Liver (tissue), 9 donors: ENCODE data around the gene SEBOX. TPM values are rescaled to one million over a fixed set of nuclear protein-coding genes. Genes with fewer than 3 reads are reported as not detected.
A peak's percentile ranks its signal among the peaks of the same experiment; 100 is the strongest.

Experiments
- DNase-seq: peaks from one replicate; pipeline ENCODE4 v3.0.0-alpha.2; 2017; ENCODE audit warnings: low spot score
- H3K27ac ChIP-seq, 2 donors: one replicate each; pipeline ENCODE4 v1.7.0; 2013; ENCODE audit warnings: inconsistent platforms in 2 of 2, low read length in 2 of 2, control low read depth in 1 of 2, low read depth in 1 of 2, mild to moderate bottlenecking in 1 of 2
- H3K27me3 ChIP-seq, 4 donors: one replicate each; pipeline versions ENCODE4 v1.6.1 to v1.7.0; 2013; ENCODE audit warnings: low read length in 3 of 4, inconsistent platforms in 1 of 4, mild to moderate bottlenecking in 1 of 4, moderate library complexity in 1 of 4; ENCODE audit not compliant: control insufficient read depth in 4 of 4, insufficient read depth in 4 of 4
- H3K36me3 ChIP-seq, 4 donors: one replicate each; pipeline versions ENCODE4 v1.6.1 to v1.7.0; 2013; ENCODE audit warnings: low read length in 3 of 4, mild to moderate bottlenecking in 3 of 4, low read depth in 1 of 4, moderate library complexity in 1 of 4; ENCODE audit not compliant: control insufficient read depth in 4 of 4, insufficient read depth in 3 of 4
- H3K4me1 ChIP-seq, 4 donors: one replicate each; pipeline versions ENCODE4 v1.6.1 to v1.7.0; 2013; ENCODE audit warnings: low read length in 3 of 4, mild to moderate bottlenecking in 3 of 4, moderate library complexity in 1 of 4; ENCODE audit not compliant: control insufficient read depth in 4 of 4, insufficient read depth in 4 of 4
- H3K4me3 ChIP-seq, 3 donors: one replicate each; pipeline versions ENCODE4 v1.6.1 to v1.7.0; 2013; ENCODE audit warnings: low read length in 3 of 3, control low read depth in 1 of 3, low read depth in 1 of 3, mild to moderate bottlenecking in 1 of 3
- H3K9ac ChIP-seq, 2 donors: one replicate each; pipeline ENCODE4 v1.7.0; 2013; ENCODE audit warnings: low read length in 2 of 2, mild to moderate bottlenecking in 2 of 2, moderate library complexity in 2 of 2, control low read depth in 1 of 2, low read depth in 1 of 2
- H3K9me3 ChIP-seq, 4 donors: one replicate each; pipeline versions ENCODE4 v1.6.1 to v1.7.0; 2013; ENCODE audit warnings: low read length in 3 of 4; ENCODE audit not compliant: control insufficient read depth in 4 of 4
- EGR1 ChIP-seq, 2 donors: IDR thresholded peaks; 2 replicates each; pipeline ENCODE4 v1.6.1; 2016 to 2018; ENCODE audit warnings: antibody characterized with exemption in 2 of 2, low read depth in 2 of 2
- FOXA1 ChIP-seq: IDR thresholded peaks from 2 replicates; pipeline ENCODE4 v1.6.1; 2016; ENCODE audit warnings: antibody characterized with exemption
- FOXA2 ChIP-seq: IDR thresholded peaks from 2 replicates; pipeline ENCODE4 v1.6.1; 2016; ENCODE audit warnings: antibody characterized with exemption
- GABPA ChIP-seq, 2 donors: IDR thresholded peaks in 1 of 2; conservative IDR thresholded peaks in 1 of 2; 2 replicates each; pipeline ENCODE4 v1.6.1; 2016; ENCODE audit warnings: antibody characterized with exemption in 2 of 2, mild to moderate bottlenecking in 1 of 2, moderate library complexity in 1 of 2
- HNF4A ChIP-seq, 2 donors: conservative IDR thresholded peaks; 2 replicates each; pipeline ENCODE4 v1.6.1; 2016; ENCODE audit warnings: antibody characterized with exemption in 2 of 2, mild to moderate bottlenecking in 2 of 2
- HNF4G ChIP-seq: IDR thresholded peaks from 2 replicates; pipeline ENCODE4 v1.6.1; 2016; ENCODE audit warnings: antibody characterized with exemption
- JUND ChIP-seq, 2 donors: IDR thresholded peaks; 2 replicates each; pipeline ENCODE4 v1.6.1; 2016; ENCODE audit warnings: antibody characterized with exemption in 2 of 2
- NR2F2 ChIP-seq: IDR thresholded peaks from 2 replicates; pipeline ENCODE4 v1.6.1; 2016; ENCODE audit warnings: antibody characterized with exemption
- RAD21 ChIP-seq, 2 donors: IDR thresholded peaks; 2 replicates each; pipeline ENCODE4 v1.6.1; 2016; ENCODE audit warnings: antibody characterized with exemption in 2 of 2, mild to moderate bottlenecking in 2 of 2
- RXRA ChIP-seq, 2 donors: IDR thresholded peaks; 2 replicates each; pipeline ENCODE4 v1.6.1; 2017 to 2018; ENCODE audit warnings: antibody characterized with exemption in 2 of 2, mild to moderate bottlenecking in 1 of 2
- SP1 ChIP-seq: IDR thresholded peaks from 2 replicates; pipeline ENCODE4 v1.6.1; 2018; ENCODE audit warnings: antibody characterized with exemption, mild to moderate bottlenecking
- TAF1 ChIP-seq: conservative IDR thresholded peaks from 2 replicates; pipeline ENCODE4 v1.6.1; 2016; ENCODE audit warnings: antibody characterized with exemption, mild to moderate bottlenecking
- YY1 ChIP-seq: IDR thresholded peaks from 2 replicates; pipeline ENCODE4 v1.6.1; 2016; ENCODE audit warnings: antibody characterized with exemption, mild to moderate bottlenecking
- WGBS: extraction: QIAGEN DNeasy Blood & Tissue Kit; methylation state at CpG from one replicate; pipeline ENCODE4 v1.1.7; 2013; 5-methylcytosine and 5-hydroxymethylcytosine counted together
- polyA plus RNA-seq, 2 donors: library from polyadenylated mRNA; stranded (reverse) in 1 of 2; unstranded in 1 of 2; fragments of 200-250 nt in 1 of 2; fragments of >200 nt in 1 of 2; fragmentation: Nextera tagmentation in 1 of 2; extraction: Ambion mirVana in 1 of 2; gene quantifications; one replicate each; pipeline versions ENCODE4 v1.2.1 to v1.2.3, GENCODE V29; 2013 to 2015
- total RNA-seq, 2 donors: library from RNA; depleted of rRNA; stranded (reverse); fragments of >200 nt; gene quantifications; one replicate each; pipeline ENCODE4 v1.2.3, GENCODE V29; 2014
- TF ChIP-seq, protein P1 (sequence below): IDR thresholded peaks from 2 replicates; pipeline ENCODE4 v1.6.1; 2016; ENCODE audit warnings: antibody characterized with exemption
- TF ChIP-seq, protein P2 (sequence below): fragments of 150-350 bp; IDR thresholded peaks from 2 replicates; pipeline ENCODE4 v1.5.1; 2017; ENCODE audit warnings: improper control_type of control experiment, low read depth, low read length; ENCODE audit not compliant: missing input control
- TF ChIP-seq, protein P3 (sequence below): IDR thresholded peaks from 2 replicates; pipeline ENCODE4 v1.6.1; 2016; ENCODE audit warnings: antibody characterized with exemption
- TF ChIP-seq, protein P4 (sequence below): IDR thresholded peaks from 2 replicates; pipeline ENCODE4 v1.6.1; 2016; ENCODE audit warnings: antibody characterized with exemption, mild to moderate bottlenecking
- donor health status: healthy.
- donor health status: healthy.
- donor health status: healthy.
- donor health status: healthy.
- donor health status: healthy.

The SEBOX gene
- total and polyA plus RNA-seq, 4 donors: 0.19 to 0.59 TPM; not detected in 2

DNA sequence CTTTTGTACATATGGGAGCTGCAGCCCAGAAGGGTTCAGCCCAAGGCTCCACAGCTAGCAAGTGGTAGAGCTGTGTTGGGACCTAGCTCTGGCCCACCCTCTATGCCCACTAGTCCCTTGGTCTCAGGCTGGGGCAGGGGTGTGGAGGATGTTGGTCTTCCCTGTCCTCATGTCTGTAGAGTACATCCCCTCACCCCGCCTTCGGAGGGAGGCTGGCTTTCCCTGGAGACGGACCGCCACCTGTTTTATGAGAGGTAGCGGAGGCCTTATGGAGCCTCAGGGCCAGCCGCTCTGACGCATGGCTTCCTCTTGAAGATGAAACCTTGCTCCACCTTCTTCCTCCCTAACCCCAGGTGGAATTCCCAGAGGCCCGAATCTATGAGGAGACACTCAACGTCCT lies 21.0 kb downstream of the SEBOX start:
- Histone ChIP-seq H3K36me3 (peaks cover 15 to 59% (median 42%) of the 10 kb centered on the region in 4 donors), H3K27me3 (no peaks in the 10 kb centered on the region), H3K9ac (no peak overlapping the region), H3K9me3 (no peaks in the 10 kb centered on the region), H3K27ac (peak overlapping the region; percentile 56 to 89), H3K4me3 (no peak overlapping the region), H3K4me1 (peaks cover 23 to 64% (median 52%) of the 10 kb centered on the region in 4 donors)
- WGBS: 95% methylated on average over 9 of the region's 9 CpGs
- no peak for DNase-seq
- TF ChIP-seq EGR1 (IDR thresholded peaks at IDR 0.05; ENCODE audit: low read depth in 2 of 2) (no peak), GABPA (IDR thresholded peaks at IDR 0.05 in 1 of 2, conservative IDR thresholded peaks at IDR 0.05 in 1 of 2) (no peak), NR2F2 (no peak), YY1 (no peak), FOXA2 (no peak), JUND (IDR thresholded peaks at IDR 0.05) (no peak), RXRA (IDR thresholded peaks at IDR 0.05) (no peak), SP1 (no peak), FOXA1 (no peak), TAF1 (no peak), RAD21 (IDR thresholded peaks at IDR 0.05) (no peak), HNF4A (conservative IDR thresholded peaks at IDR 0.05) (no peak)
- TF ChIP-seq, protein P1, sequence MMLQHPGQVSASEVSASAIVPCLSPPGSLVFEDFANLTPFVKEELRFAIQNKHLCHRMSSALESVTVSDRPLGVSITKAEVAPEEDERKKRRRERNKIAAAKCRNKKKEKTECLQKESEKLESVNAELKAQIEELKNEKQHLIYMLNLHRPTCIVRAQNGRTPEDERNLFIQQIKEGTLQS: no peak
- TF ChIP-seq, protein P2, sequence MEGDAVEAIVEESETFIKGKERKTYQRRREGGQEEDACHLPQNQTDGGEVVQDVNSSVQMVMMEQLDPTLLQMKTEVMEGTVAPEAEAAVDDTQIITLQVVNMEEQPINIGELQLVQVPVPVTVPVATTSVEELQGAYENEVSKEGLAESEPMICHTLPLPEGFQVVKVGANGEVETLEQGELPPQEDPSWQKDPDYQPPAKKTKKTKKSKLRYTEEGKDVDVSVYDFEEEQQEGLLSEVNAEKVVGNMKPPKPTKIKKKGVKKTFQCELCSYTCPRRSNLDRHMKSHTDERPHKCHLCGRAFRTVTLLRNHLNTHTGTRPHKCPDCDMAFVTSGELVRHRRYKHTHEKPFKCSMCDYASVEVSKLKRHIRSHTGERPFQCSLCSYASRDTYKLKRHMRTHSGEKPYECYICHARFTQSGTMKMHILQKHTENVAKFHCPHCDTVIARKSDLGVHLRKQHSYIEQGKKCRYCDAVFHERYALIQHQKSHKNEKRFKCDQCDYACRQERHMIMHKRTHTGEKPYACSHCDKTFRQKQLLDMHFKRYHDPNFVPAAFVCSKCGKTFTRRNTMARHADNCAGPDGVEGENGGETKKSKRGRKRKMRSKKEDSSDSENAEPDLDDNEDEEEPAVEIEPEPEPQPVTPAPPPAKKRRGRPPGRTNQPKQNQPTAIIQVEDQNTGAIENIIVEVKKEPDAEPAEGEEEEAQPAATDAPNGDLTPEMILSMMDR: no peak
- TF ChIP-seq, protein P3, sequence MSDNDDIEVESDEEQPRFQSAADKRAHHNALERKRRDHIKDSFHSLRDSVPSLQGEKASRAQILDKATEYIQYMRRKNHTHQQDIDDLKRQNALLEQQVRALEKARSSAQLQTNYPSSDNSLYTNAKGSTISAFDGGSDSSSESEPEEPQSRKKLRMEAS: no peak
- TF ChIP-seq, protein P4, sequence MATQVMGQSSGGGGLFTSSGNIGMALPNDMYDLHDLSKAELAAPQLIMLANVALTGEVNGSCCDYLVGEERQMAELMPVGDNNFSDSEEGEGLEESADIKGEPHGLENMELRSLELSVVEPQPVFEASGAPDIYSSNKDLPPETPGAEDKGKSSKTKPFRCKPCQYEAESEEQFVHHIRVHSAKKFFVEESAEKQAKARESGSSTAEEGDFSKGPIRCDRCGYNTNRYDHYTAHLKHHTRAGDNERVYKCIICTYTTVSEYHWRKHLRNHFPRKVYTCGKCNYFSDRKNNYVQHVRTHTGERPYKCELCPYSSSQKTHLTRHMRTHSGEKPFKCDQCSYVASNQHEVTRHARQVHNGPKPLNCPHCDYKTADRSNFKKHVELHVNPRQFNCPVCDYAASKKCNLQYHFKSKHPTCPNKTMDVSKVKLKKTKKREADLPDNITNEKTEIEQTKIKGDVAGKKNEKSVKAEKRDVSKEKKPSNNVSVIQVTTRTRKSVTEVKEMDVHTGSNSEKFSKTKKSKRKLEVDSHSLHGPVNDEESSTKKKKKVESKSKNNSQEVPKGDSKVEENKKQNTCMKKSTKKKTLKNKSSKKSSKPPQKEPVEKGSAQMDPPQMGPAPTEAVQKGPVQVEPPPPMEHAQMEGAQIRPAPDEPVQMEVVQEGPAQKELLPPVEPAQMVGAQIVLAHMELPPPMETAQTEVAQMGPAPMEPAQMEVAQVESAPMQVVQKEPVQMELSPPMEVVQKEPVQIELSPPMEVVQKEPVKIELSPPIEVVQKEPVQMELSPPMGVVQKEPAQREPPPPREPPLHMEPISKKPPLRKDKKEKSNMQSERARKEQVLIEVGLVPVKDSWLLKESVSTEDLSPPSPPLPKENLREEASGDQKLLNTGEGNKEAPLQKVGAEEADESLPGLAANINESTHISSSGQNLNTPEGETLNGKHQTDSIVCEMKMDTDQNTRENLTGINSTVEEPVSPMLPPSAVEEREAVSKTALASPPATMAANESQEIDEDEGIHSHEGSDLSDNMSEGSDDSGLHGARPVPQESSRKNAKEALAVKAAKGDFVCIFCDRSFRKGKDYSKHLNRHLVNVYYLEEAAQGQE: no peak

DNA sequence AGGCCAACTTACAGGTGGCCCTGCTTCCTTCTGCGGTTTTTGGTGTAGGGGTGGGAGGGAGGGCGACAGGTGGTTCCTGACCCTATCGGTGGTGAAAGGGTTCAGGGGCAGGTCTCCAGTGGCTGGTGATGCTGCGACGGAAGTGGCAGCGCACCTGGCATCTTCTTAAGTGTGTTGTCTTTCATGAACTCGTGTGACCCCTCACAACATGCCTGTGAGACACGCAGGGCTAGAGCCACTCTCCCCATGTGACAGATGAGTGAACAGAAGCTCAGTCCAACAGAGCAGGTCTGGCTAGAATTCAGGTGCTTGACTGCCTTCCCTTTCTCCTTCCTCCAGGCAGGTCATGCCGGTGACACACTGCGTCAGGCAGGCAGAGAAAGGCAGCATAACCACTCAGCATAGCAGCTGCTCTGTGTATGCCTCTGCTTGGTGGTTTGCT lies 21.5 kb downstream of the SEBOX start:
- H3K36me3 ChIP-seq: peaks cover 15 to 54% (median 40%) of the 10 kb centered on the region in 4 donors
- H3K9me3 ChIP-seq: no peaks in the 10 kb centered on the region
- peak overlapping the region; percentile 56 to 89 for H3K27ac ChIP-seq
- no peak overlapping the region for H3K9ac ChIP-seq
- H3K4me1 ChIP-seq: peaks cover 23 to 59% (median 47%) of the 10 kb centered on the region in 4 donors
- 53% methylated on average over 10 of the region's 10 CpGs for WGBS
- H3K4me3 ChIP-seq: no peak overlapping the region
- no peaks in the 10 kb centered on the region for H3K27me3 ChIP-seq
- no peak for TF ChIP-seq EGR1 (IDR thresholded peaks at IDR 0.05; ENCODE audit: low read depth in 2 of 2)
- TF ChIP-seq, protein P3: no peak
- no peak for TF ChIP-seq HNF4G
- TF ChIP-seq JUND (IDR thresholded peaks at IDR 0.05): no peak
- peak in 1 of 2 donors; percentile 14 for TF ChIP-seq HNF4A (conservative IDR thresholded peaks at IDR 0.05)
- TF ChIP-seq RAD21 (IDR thresholded peaks at IDR 0.05): no peak
- peak; percentile 55 to 67 for TF ChIP-seq RXRA (IDR thresholded peaks at IDR 0.05)
- no peak for DNase-seq
